Endometrial microvascular endothelial cells (primary cell): ENCODE results near the gene KCTD16. TPM values are rescaled to one million over a fixed set of nuclear protein-coding genes. Genes with fewer than 3 reads are reported as not detected.

Experiments used
- in situ Hi-C: cut with HindIII; loops from 2 replicates; pipeline ENCODE4 v1.10.0; 2017; ENCODE audit warnings: low sequenced_read_pairs, low pct_unique_long_range_greater_than_20kb; ENCODE audit errors: inconsistent ontology term
- total RNA-seq: library from RNA; depleted of rRNA; stranded (reverse); fragments of >200 nt; gene quantifications from one replicate; pipeline ENCODE4 v1.2.3, GENCODE V29; 2015; ENCODE audit errors: inconsistent ontology term

Gene KCTD16
- total RNA-seq, 1 donor from 2014 or later: under 0.01 TPM

DNA sequence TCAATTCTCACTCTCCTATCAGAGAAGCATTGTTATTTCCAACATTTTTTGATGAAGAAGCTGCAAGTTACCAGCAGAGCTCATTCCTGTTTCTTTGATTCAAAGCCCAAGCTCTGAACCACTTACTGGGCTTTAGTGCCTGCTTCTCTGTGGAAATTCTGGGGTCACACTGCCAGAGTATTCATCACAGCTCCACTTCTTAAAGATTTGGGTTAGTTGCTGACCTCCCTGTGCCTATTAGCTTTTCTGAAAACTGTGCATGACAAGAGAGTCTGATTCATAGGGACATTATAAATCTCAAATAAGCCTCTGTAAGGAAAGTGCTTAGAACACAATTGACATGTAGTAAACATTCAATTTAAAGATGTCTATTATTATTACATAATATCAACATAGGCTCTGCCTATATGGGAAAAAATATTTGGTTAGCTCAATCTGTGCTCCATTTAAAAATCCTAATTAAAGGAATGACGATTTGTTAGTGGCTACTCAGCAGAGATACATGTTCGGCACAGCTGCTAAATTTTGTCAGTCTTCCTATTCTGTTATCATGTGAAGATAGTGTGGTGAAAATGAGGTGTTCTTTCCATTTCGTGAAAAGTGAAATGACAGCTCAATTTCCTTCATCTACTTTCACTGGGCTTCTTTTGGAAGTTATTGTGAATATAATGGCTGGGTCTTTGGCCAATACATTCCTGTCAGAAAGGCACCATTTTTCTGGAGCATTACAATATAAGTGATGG lies 293.0 kb downstream of the KCTD16 start:
- in situ Hi-C loops: no loop called here

DNA sequence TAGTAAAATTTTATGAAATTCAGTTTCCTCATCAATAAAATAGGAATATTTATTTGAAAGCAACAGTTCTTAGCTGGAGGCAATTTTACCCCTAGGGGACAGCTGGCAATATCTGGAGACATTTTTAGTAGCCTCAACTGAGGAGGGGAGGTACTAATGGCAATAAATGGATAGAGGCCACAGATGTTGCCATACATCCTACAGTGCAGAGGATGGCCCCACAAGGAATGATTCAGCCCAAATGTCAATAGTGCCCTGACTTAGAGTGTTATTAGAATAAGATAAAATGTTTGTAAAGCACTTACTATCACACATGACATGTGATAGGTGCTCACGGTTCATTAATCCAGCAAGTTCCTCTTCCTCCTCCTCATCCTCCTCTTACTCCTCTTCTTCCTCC lies 293.6 kb downstream of the KCTD16 start:
- in situ Hi-C loops: no loop called here

DNA sequence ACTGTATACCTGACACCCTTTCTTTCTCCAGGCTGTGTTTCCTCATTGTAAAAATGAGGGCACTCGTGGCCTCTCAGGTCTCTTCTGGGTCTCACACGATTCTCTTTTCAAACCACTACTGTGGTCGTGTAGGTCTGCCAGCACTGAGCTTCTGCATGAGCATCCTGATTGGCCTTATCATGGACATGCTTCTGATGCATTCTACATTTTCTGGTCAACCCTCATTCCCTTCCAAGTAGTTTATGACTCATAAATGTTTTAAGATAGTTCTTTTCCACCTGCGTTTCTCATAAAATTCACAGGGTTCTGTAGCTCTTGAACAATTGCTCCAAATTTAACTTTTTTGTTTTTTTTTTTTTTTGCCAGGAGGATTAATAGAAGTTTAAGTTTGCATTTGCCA lies 294.8 kb downstream of the KCTD16 start:
- in situ Hi-C loops: no loop called here

DNA sequence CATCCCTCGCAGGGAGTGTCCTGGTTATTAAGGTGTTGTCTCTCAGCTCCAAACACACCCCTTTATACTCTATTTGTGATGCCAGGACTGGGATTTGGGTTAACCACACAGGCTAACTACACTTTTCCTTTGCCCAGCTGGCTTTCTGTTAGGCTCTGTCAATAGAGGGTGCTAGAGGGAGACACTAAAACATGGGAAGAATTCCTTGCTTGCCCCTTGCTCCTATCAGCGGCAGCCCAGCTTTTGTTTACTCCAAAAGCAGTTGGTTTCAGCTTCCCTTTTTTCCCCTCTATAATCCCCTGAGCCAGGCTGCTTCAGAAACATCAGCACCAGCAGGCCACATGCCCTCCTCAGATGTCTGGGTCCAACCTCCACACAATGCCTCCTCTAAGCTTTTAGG lies 297.1 kb downstream of the KCTD16 start:
- in situ Hi-C loops: no loop called here

DNA sequence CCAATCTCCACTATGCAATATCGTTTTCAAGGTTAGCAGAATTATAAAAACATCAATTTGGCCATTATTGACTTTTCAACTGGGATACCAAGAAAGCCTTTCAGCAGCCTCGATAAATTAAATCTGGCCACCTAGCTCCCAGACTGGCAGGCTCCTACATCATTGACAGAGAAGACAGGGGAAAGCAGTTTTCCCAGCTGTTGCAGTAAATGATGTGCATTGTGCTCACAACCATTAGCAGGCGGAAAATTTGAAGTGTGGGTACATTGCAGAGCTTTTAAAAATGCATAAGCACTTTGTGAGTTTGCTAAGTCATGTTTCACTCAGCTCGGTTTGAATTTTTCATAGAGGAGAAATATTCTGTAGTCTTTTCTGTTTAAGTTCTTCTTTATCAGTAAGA lies 297.9 kb downstream of the KCTD16 start:
- in situ Hi-C loops: no loop called here

DNA sequence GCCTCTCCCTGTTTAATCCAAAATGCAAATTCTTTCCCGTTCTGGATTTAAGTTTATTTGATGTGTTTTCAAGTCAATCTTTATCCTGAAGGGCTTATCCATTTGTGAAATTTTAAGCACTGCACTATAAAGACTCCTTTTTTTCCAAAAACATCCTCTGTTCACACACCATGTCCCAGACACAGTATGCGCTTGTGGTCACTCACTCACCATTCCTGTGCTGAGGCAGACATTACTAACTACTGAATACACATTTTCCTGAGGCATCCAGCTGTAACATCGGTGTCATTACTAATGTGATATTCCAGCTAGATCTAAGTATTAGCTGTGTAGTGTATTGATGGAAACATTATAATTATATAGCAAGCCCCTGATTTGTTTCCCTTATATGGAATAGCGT lies 298.4 kb downstream of the KCTD16 start:
- in situ Hi-C loops: no loop called here

DNA sequence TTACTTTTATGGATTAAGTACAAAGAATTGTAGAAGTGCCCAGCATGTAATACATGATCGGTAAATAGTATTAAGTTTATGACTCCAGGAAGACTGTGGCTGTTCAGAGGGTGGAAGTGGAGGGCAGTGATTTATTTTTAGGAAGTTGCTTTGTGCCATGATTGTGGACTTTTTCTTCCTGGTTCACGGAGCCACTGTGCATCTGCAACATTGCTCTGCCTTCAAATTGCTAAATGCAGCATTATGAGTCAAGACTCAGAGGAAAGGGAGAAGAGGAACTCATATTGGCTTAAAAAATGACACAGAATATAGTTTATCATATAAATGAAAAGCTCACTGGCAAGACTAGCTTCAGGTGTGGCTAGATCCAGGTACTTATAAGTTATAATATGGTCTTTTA lies 301.5 kb downstream of the KCTD16 start:
- in situ Hi-C loops: no loop called here

DNA sequence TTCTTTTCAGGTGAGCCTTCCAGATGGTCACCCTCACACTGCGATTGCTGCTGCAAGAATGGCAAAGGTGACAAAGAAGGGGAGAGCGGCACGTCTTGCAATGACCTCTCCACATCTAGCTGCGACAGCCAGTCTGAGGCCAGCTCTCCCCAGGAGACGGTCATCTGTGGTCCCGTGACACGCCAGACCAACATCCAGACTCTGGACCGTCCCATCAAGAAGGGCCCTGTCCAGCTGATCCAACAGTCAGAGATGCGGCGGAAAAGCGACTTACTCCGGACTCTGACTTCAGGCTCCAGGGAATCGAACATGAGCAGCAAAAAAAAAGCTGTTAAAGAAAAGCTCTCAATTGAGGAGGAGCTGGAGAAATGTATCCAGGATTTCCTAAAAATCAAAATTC lies 303.0 kb downstream of the KCTD16 start:
- in situ Hi-C loops: no loop called here

DNA sequence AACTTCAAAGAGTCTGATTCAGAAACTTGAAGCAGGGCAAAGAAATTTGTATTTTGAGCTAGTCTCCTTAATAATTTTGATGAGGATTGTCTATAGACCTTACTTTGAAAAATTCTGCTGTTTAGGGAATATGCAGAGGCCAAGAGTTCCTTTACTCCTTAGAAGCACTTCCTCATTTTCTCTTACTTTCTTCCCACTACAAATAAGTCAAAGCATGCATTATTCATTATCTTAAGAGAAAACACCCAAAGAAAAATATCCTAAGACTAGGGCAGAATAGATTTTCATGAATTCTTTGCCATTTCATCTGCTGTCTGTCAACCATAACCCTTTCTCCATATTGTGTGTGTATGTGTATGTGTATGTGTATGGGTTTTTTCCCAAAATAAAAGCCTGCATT lies 307.9 kb downstream of the KCTD16 start:
- in situ Hi-C loops: no loop called here

DNA sequence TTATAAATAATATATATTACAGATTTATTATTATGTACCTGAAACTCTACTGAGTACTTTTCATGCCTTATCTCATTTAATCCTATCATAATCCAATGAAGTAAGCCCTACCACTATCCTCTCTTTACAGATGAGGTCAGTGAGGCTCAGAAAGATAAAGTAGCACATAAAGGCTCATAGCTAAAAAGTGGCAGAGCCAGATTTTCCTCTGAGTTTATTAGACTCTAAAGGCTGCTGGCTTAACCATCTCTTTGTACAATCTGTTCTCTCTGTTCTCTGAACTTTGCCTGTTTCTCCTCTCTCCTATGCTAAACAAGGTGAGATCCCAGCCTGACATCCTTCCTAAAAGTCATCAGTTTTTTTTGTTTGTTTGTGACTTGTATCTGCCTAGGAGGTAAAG lies 311.2 kb downstream of the KCTD16 start:
- in situ Hi-C loops: no loop called here

DNA sequence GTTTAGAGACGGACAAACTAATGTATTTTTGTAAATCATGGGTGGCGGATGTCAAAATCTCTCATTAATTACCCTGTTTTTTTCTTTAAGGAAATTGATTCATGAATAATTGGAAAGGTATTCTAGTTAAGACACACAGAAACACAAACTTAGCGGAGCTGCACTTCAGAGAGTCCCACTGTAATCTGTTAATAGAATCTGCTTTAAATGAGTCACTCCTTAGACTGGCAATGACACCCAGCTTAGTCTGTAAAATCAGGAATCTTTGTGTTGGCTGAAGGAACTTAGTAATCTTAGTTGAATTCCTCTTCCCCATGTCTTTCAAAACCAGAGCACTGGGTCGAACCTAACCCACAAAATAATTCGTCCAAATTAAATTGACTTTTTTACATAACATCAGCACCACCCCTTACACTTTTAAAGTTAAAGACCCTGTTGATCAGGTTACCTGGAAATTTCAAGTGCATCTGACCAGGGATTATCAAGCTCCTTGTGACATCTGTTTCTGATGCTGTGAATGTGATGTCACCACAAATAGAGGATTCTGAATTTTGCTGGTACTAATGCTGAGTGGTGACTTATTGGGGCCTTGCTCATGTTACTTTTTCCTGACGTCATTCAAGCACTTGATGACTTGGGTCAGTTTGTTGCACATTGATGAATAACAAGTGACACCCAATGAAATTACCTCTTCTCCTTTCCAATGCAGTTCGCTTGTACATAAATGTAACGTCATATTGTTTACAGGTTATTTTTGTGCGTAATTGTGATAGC lies 313.6 kb downstream of the KCTD16 start:
- in situ Hi-C loops: no loop called here

DNA sequence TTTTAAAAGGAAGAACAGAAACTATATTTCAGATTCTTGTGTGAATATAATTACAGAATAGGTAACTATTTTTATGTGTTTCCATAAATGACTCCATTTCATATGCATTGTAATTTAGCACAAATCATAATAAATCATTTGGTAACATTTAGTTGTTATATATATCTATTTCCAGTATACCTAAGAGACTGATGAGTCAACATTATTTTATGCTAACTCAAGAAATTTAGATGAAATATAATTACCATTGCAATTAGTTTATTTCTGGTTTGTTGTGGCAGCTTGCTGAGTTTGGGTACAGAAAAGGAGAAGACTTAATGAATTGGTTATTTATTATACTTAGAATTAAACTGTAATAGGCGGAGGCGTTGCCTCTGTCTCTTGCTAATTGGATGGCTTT lies 314.9 kb downstream of the KCTD16 start:
- in situ Hi-C loops: no loop called here

DNA sequence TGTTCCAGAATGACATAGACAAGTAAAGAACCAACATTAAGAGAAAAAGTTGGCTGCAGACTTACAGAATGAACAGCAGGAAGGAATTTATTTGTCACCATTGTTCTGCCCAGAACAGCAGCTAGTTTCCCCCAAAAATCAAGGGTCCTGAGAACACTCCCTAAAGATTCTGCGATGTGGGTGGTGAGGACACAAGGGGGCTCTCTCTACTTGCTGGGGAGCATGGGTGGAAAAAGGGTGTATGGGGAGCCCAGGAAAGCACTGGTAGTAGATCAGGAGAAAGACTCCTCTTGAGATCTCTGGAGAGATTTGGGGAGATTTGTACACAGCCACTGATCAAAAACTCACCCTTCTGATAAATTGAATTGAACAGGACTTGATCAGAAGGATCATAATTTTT lies 316.5 kb downstream of the KCTD16 start:
- in situ Hi-C loops: no loop called here

DNA sequence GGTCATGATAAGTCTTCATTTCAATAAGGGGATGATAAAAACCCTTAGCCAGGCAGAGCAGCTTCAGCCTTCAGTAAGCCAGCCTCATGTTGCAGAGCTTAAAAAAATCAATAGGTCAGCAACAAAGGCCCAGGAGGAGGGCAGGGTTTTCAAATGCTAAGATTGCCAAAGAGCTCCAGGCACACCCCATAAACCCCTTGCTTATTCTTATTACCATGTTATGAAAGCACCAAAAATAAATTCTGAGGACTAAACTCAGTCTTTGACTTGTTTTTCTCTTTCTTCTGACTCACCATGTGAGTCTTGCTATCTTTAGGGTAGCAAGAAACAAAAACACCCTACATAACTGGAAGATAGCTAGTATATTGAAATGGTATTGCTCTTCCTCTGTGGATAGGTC lies 317.1 kb downstream of the KCTD16 start:
- in situ Hi-C loops: no loop called here

DNA sequence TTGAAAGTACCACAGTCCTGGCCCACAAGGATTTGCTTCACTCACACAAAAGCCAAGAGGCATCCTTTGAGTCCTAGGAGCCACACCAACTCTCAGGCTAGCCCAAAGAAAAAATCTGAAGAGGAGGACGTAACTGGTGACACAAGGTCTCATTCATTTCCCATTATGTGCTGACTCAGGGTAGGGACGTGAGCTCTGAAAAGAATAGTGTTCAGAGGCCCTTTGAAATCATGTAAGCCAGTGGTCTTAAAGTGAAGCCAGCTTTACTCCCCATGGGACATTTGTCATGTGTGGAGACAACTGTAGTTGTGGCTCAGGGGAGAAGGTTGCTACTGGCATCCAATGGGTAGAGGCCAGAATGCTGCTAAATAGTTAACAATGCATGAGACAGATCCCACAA lies 332.4 kb downstream of the KCTD16 start:
- in situ Hi-C loops: no loop called here

DNA sequence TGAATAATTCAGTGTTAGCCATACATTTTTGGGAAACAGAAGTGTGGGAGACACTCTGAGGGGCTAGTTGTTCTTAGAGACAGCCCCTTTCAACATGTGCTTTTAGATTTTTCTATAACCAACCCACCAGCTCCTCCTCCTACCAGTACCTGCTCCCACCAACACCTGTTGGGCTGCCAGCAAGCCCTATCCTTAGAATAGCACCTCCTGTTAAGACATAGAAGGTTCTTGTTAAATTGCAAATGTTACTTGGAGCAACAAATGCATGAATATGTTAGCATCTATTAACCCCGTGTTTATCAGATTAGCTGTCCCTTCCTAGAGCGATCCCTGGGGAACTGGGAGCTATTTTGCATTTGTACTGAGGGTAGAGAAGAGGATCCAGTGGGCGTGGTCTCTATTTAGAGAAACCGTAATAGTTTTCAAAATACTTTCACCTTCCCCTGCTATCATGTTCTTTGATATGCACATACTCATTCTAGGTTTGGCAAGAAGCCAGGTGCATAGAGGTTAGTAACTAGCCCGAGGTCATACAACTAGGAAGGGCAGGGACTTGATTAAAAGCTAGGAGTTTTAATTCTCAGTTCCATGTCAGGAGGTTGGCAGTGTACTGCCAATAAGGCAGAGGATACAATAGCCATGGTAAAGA lies 334.4 kb downstream of the KCTD16 start:
- in situ Hi-C loops: no loop called here

DNA sequence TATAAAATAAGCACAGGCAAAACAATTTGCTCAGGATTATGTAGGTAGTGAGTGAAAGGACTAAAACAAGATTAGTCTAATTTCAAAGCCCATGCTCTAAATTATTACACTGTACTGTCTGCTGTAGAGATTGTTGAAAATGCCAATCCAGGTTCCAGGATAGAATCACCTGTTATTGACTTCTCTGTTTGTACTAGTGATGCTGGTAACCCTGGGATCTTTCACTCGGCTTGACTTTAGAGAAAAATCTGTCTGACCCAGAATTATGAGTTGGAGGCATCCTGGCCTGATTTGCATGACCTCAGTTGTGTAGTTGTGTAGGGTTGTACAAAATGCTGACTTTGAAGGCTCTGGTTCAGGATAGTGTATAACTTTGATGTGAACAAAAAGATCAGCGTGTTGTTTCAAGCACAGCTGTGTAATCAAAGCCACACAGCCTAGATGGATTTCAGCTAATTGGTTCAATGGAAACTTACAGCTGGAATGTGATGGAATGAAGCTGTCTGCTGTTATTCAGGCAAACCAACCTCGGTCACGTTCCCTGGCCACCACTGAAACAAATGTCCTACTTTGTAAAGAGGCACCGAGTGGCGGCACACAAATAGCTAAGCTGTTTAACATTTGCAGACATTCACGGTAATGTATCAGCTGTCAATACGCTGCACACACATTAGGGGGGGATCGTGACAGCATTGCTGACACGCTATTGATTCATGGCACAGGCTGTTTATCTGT lies 340.3 kb downstream of the KCTD16 start:
- in situ Hi-C loops: no loop called here

DNA sequence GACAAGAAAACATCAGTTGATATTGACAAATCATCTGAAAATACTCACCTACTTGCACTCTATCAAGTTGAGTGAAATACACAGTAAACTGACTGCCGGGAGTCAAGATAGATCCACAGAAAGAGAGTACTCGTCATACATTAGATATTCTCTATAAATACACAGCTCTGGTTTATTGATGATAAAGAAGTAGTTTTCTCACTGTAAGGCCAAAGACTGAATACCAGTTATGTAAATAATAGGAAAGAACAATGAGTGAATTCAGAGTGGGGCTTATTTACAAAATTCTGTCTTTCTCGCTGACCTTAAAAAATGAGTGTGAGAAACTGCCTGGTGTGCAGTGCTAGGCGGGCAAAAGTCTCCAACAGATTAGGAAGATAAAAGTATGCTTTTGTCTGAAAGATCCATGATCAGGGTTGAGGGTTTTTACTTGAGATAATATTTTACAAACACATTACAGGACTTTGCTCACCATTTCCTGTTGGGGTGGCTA lies 341.0 kb downstream of the KCTD16 start:
- in situ Hi-C loops: no loop called here

DNA sequence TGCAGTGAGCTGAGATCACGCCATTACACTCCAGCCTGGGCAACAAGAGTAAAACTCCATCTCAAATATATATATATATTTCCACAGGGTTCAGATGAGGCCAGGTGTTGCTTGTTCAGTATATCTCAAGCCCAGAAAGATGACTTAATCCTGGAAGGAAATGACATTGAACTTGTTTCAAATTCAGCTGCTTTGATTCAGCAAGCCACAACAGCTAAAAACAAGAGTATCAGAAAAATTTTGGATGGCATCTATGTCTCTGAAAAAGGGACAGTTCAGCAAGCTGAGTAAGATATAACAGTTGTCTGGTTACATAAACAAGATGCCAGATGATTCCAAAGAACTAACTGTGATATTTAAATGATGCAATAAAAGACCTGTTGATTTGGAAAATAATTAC lies 352.0 kb downstream of the KCTD16 start:
- in situ Hi-C loops: no loop called here
